ENCODE data around the gene CCDC197. TPM values are rescaled to one million over a fixed set of nuclear protein-coding genes. Genes with fewer than 3 reads are reported as not detected.

Gene CCDC197
- total RNA-seq, 1 experiment from 2014 or later = not detected

GRCh38 chr14:93977790-93978581 lies 19.1 kb upstream of the CCDC197 start:
- DNase-seq (ENCODE audit: low spot score) = peak; percentile 25

GRCh38 chr14:93978735-93979134 lies 18.4 kb upstream of the CCDC197 start:
- DNase-seq (ENCODE audit: low spot score) = no peak

GRCh38 chr14:93980456-93981201 lies 16.5 kb upstream of the CCDC197 start:
- DNase-seq (ENCODE audit: low spot score) = no peak

GRCh38 chr14:93981316-93982229 lies 15.5 kb upstream of the CCDC197 start:
- no peak for DNase-seq (ENCODE audit: low spot score)

- no peak for DNase-seq (ENCODE audit: low spot score)
Observed at GRCh38 chr14:93982230-93983007, 14.7 kb upstream of the CCDC197 start.

GRCh38 chr14:93984070-93984469 lies 13.0 kb upstream of the CCDC197 start:
- peak; percentile 18 for DNase-seq (ENCODE audit: low spot score)

- DNase-seq (ENCODE audit: low spot score) = peak; percentile 71
Observed at GRCh38 chr14:93984987-93985410, 12.1 kb upstream of the CCDC197 start.

GRCh38 chr14:93986955-93987354 lies 10.1 kb upstream of the CCDC197 start:
- DNase-seq (ENCODE audit: low spot score) = no peak

GRCh38 chr14:93987376-93987775 lies 9.7 kb upstream of the CCDC197 start:
- no peak for DNase-seq (ENCODE audit: low spot score)

GRCh38 chr14:93987815-93988476 lies 9.2 kb upstream of the CCDC197 start:
- DNase-seq (ENCODE audit: low spot score) = no peak

- no peak for DNase-seq (ENCODE audit: low spot score)
Observed at GRCh38 chr14:93989939-93990338, 7.2 kb upstream of the CCDC197 start.

GRCh38 chr14:93991212-93991611 lies 5.9 kb upstream of the CCDC197 start:
- no peak for DNase-seq (ENCODE audit: low spot score)

- DNase-seq (ENCODE audit: low spot score) = no peak
Observed at GRCh38 chr14:93991649-93992048, 5.5 kb upstream of the CCDC197 start.

- DNase-seq (ENCODE audit: low spot score) = no peak
Observed at GRCh38 chr14:93993382-93993781, 3.7 kb upstream of the CCDC197 start.

GRCh38 chr14:93994919-93995682 lies 2.0 kb upstream of the CCDC197 start:
- DNase-seq (ENCODE audit: low spot score) = peak; percentile 86

- DNase-seq (ENCODE audit: low spot score) = no peak
Observed at GRCh38 chr14:93996130-93996695, 888 bp upstream of the CCDC197 start.

- no peak for DNase-seq (ENCODE audit: low spot score)
Observed at GRCh38 chr14:93997916-93998870, 1.1 kb downstream of the CCDC197 start.

- DNase-seq (ENCODE audit: low spot score) = no peak
Observed at GRCh38 chr14:93998871-93999403, 1.8 kb downstream of the CCDC197 start.
